Ovary (tissue), 9 donors: ENCODE data around the gene MTAP. TPM values are rescaled to one million over a fixed set of nuclear protein-coding genes. Genes with fewer than 3 reads are reported as not detected.

ENCODE experiments used
- DNase-seq, 5 donors: peaks; one replicate each; pipeline ENCODE4 v3.0.0-alpha.2; 2019 to 2020
- H3K27ac ChIP-seq, 2 donors: fragments of 200-600 bp; one replicate each; pipeline versions ENCODE4 v1.5.1 to v1.8.0; 2019 to 2022
- H3K27me3 ChIP-seq: fragments of 200-600 bp; one replicate; pipeline ENCODE4 v1.8.0; 2022
- H3K36me3 ChIP-seq: fragments of 200-600 bp; sonication (generic); one replicate; pipeline ENCODE4 v1.5.1; 2019
- H3K4me1 ChIP-seq: one replicate; pipeline ENCODE4 v1.8.1; 2013; ENCODE audit warnings: mild to moderate bottlenecking, moderate library complexity; ENCODE audit not compliant: insufficient read depth
- H3K4me3 ChIP-seq: fragments of 200-600 bp; sonication (generic); one replicate; pipeline ENCODE4 v1.5.1; 2017
- H3K9me3 ChIP-seq, 2 donors: fragments of 200-600 bp in 1 of 2; sonication (generic) in 1 of 2; one replicate each; pipeline versions ENCODE4 v1.5.1 to v1.8.1; 2013 to 2019; ENCODE audit warnings: mild to moderate bottlenecking in 1 of 2, moderate library complexity in 1 of 2
- EP300 ChIP-seq: sonication (generic); formaldehyde crosslinking; IDR thresholded peaks from one replicate; pipeline ENCODE4 v1.6.1; 2017; ENCODE audit warnings: antibody characterized with exemption
- POLR2A ChIP-seq: fragments of 450-650 bp; IDR thresholded peaks from one replicate; pipeline ENCODE4 v1.6.1; 2017; ENCODE audit warnings: antibody characterized with exemption, mild to moderate bottlenecking, moderate library complexity
- WGBS, 3 donors: extraction: QIAGEN DNeasy Blood & Tissue Kit in 1 of 3; methylation state at CpG; one replicate each; pipeline versions ENCODE4 v1.1.5 to v1.1.7; 2013 to 2017; 5-methylcytosine and 5-hydroxymethylcytosine counted together
- intact Hi-C, 4 donors: fragments of 100-400 bp; cut with DNase I; formaldehyde crosslinking; loops; one replicate each; pipeline versions ENCODE4 v1.11.0 to v1.15.1; 2022 to 2023
- polyA plus RNA-seq, 2 donors: library from polyadenylated mRNA; stranded (reverse); fragments of 200-250 nt in 1 of 2; fragments of 350-450 nt in 1 of 2; fragmentation: Illumina TruSeq in 1 of 2; extraction: RNeasy Lipid Tissue Mini Kit (QIAGEN cat#74804) in 1 of 2; gene quantifications; one replicate each; pipeline ENCODE4 v1.2.3, GENCODE V29; 2013 to 2014
- total RNA-seq, 7 donors: library from RNA; depleted of rRNA in 2 of 7; stranded (reverse); fragments of >200 nt in 2 of 7; fragmentation: NEBNext Ultra II Directional in 3 of 7; extraction: Animal tissue kit (Norgen Biotek cat#: 25700) in 3 of 7; gene quantifications; one replicate each; pipeline versions ENCODE4 v1.1.0 to v1.2.4, GENCODE V29; 2016 to 2023
- TF ChIP-seq, protein P1 (sequence below), 3 donors: fragments of 450-650 bp in 2 of 3; fragments of 200-600 bp in 1 of 3; IDR thresholded peaks; one replicate each; pipeline versions ENCODE4 v1.5.1 to v1.8.0; 2016 to 2022; ENCODE audit warnings: antibody characterized with exemption in 3 of 3, mild to moderate bottlenecking in 1 of 3
- donor health status: DM: no; HTN: no; CAD: no; lungs with moderate emphysema.
- donor health status: DM: no; HTN: no; CAD: no.
- donor health status: Bipolar disorder and iron deficiency.
- donor health status: DM: yes; HTN: yes; CAD: no.
- donor health status: DM: no; HTN: no; CAD: no.
- donor health status: DM: yes; HTN: yes; CAD: no.

Gene MTAP
- total and polyA plus RNA-seq, 9 donors = 12.2 to 43.3 (median 34.0) TPM

DNA sequence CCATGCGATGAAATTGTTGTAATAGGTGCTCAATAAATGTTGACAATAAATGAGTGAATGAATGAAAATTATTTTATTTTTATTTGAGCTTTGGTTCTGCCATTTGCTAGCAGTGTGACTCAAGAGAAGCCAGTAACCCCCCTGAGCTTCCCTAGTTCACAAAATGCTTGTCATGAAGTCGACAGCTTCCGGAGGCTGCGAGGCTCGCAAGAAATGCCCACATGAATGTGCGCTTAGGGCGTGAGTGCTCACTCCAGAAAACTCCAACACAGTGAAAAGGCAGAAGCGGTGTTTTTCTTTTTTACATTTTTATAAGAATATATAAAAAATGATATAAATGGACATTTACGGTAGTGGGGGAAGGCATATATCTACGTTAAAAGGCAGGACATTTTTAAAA lies 165.3 kb downstream of the MTAP start:
- Histone ChIP-seq H3K4me3 (no peak overlapping the region), H3K27ac (no peak overlapping the region), H3K27me3 (no peaks in the 10 kb centered on the region), H3K4me1 (no peaks in the 10 kb centered on the region), H3K36me3 (no peaks in the 10 kb centered on the region), H3K9me3 (peaks cover 0 to 12% of the 10 kb centered on the region in 2 donors)
- TF ChIP-seq POLR2A = no peak
- TF ChIP-seq EP300 = no peak
- TF ChIP-seq, protein P1, sequence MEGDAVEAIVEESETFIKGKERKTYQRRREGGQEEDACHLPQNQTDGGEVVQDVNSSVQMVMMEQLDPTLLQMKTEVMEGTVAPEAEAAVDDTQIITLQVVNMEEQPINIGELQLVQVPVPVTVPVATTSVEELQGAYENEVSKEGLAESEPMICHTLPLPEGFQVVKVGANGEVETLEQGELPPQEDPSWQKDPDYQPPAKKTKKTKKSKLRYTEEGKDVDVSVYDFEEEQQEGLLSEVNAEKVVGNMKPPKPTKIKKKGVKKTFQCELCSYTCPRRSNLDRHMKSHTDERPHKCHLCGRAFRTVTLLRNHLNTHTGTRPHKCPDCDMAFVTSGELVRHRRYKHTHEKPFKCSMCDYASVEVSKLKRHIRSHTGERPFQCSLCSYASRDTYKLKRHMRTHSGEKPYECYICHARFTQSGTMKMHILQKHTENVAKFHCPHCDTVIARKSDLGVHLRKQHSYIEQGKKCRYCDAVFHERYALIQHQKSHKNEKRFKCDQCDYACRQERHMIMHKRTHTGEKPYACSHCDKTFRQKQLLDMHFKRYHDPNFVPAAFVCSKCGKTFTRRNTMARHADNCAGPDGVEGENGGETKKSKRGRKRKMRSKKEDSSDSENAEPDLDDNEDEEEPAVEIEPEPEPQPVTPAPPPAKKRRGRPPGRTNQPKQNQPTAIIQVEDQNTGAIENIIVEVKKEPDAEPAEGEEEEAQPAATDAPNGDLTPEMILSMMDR (IDR thresholded peaks at IDR 0.05) = no peak
- intact Hi-C loops = no loop called here
- 27 to 34% (median 30%) methylated on average over 10 of the region's 10 CpGs for WGBS, 3 donors
- no peak for DNase-seq

DNA sequence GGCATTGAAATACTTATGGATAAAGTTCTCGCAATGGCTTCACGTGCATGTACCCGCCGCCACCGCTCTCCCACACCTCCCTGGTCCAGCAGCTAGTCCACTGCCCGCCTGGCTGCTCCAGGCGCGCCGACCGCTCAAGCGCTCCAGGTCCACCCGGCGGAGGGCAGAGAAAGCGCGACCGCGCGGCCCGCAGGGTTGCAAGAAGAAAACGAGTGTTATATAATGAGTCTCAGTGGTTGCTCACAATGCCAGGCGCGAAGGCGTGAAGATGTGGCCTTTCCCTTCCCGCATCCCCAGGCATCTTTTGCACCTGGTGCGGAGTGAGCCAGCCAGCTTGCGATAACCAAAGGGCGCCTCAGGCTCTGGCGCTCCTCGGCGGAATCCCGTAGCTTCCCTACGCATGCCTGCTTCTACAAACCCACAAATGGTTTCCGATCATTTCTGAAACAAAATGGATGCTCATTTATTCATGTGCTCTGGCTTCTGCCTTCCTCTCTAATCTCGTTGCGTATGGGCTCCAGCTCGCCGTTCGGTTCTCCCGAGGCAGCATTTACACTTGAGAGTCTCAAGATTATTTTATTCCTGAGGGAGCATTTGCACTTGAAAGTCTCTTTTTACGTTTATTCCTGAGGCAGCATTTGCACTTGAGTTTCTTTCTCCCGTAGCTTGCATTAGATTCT lies 166.0 kb downstream of the MTAP start:
- H3K36me3 ChIP-seq = no peaks in the 10 kb centered on the region
- DNase-seq = no peak
- no peak overlapping the region for H3K27ac ChIP-seq
- no peaks in the 10 kb centered on the region for H3K27me3 ChIP-seq
- peaks cover 0 to 12% of the 10 kb centered on the region in 2 donors for H3K9me3 ChIP-seq
- no peak overlapping the region for H3K4me3 ChIP-seq
- 5 to 11% (median 6%) methylated on average over 41 of the region's 41 CpGs for WGBS, 3 donors
- TF ChIP-seq, protein P1 (IDR thresholded peaks at IDR 0.05) = no peak
- TF ChIP-seq EP300 = no peak
- TF ChIP-seq POLR2A = no peak
- no peaks in the 10 kb centered on the region for H3K4me1 ChIP-seq
- intact Hi-C loops = no loop called here

DNA sequence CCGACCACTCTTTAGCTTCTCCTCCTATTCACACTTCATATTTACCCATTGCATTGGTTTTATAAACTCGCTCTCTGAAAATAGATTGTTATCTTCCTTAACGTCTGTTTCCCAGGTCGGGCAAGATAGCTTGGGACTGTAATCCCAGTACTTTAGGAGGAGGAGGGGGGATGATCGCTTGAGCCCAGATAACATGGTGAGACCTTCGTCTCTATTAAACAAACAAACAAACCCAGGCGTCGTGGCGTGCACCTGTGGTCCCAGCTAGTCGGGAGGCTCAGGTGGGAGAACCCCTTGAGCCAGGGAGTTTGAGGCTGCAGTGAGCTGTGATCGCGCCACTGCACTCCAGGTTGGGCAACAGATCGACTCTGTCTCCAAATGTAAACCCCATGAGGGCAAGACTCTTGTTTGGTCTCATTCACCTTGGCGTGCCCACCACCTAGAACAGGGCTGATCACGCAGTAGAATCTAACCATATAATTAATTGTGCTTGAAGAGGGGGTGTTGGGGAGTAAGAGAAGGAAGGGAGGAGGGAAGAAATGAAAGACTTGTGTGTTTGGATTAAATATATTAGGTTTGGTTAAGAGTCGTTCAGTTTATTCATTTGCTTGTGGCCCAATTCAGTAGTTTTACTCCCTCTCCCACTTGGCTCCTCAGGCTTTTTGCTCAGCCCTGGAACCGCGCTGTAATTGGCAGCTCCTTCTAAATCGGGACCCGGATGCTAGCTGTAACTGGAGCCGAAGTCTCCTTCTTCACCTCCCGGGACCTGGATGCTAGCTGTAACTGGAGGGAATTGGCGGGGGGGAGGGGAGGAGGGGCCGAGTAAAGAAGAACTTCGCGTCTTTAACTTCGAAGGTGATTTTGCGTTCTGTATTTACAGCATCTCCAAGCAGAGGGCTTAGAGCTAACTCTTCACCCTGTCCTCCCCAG lies 166.8 kb downstream of the MTAP start:
- H3K9me3 ChIP-seq = peaks cover 0 to 12% of the 10 kb centered on the region in 2 donors
- no peak overlapping the region for H3K27ac ChIP-seq
- no peaks in the 10 kb centered on the region for H3K36me3 ChIP-seq
- TF ChIP-seq EP300 = no peak
- no peak for TF ChIP-seq POLR2A
- TF ChIP-seq, protein P1 (IDR thresholded peaks at IDR 0.05) = no peak
- 8 to 10% (median 9%) methylated on average over 28 of the region's 28 CpGs for WGBS, 3 donors
- H3K4me3 ChIP-seq = no peak overlapping the region
- DNase-seq = no peak
- H3K4me1 ChIP-seq = no peaks in the 10 kb centered on the region
- intact Hi-C loops = no loop called here
- H3K27me3 ChIP-seq = no peaks in the 10 kb centered on the region

DNA sequence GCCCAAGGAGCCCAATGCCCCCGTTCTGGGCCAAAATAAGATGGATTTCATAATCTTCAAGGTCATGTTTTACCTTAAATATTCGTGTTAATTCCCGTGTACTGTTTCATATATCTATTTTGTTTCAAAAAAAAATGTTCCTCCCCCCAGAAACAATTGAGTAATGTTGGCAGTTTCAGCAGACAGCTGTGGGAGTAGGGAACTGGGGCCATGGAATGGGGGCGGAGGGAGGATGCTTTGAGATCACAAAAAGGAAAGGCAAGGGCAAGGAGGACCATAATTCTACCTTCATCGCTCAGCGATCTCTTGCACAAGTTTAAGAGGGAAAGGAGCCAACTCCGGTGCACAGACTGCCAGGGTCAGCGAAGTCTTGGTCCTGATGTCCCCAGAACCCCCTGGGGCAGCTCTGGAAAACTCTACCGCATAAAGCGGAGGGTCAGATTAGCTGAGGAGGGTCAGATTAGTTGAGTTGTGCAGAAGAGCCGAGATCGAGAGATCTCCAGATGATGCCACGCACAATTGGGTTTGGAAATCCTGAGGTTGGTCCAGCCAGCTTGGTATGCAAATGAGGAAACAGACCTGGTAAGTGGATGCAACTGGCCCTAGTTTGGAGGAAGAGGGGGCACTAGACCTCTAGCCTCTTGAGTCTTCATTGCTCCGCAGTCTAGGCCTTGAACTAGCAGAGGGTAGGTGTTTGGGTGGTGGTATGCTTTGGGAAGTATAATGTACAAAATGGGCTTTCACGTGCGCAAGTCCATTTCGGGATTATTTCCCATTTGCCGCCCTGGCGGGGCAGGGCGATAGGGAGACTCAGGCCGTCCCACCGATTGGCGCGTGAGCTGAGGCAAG lies 167.7 kb downstream of the MTAP start:
- no peak for DNase-seq
- H3K4me1 ChIP-seq = no peaks in the 10 kb centered on the region
- TF ChIP-seq POLR2A (no peak), EP300 (no peak)
- TF ChIP-seq, protein P1 (IDR thresholded peaks at IDR 0.05) = no peak
- 15 to 23% (median 19%) methylated on average over 24 of the region's 24 CpGs for WGBS, 3 donors
- no peak overlapping the region for H3K27ac ChIP-seq
- no peaks in the 10 kb centered on the region for H3K36me3 ChIP-seq
- peaks cover 0 to 6% of the 10 kb centered on the region in 2 donors for H3K9me3 ChIP-seq
- no peaks in the 10 kb centered on the region for H3K27me3 ChIP-seq
- H3K4me3 ChIP-seq = no peak overlapping the region
- intact Hi-C loops = no loop called here
